Measurements from ENCODE around the gene FAM241B.

- TF ChIP-seq POLR2AphosphoS5 (IDR thresholded peaks at IDR 0.05; ENCODE audit: low read depth, low read length) (no peak), POLR2A (IDR thresholded peaks at IDR 0.05; ENCODE audit: low read depth, low read length) (no peak), TAF1 (IDR thresholded peaks at IDR 0.05; ENCODE audit: borderline replicate concordance, low read depth, low read length) (no peak)
Measured at GRCh38 chr10:69653561-69653960, 23.5 kb downstream of the FAM241B start.
